ENCODE measurements around the gene DHPS.
"Not testable (repeated sequence)": the region's sequence is repeated elsewhere in the genome, so short reads cannot be mapped to it uniquely, and the experiment has no call there.

The DHPS gene

GRCh38 chr19:12705654-12706331 is 24.1 kb upstream of the DHPS start:
- no peak for DNase-seq (ENCODE audit: low spot score)

- no peak for DNase-seq (ENCODE audit: low spot score)
These were observed 23.5 kb upstream of the DHPS start for GRCh38 chr19:12705169-12705568.

GRCh38 chr19:12703046-12703445 is 21.4 kb upstream of the DHPS start:
- no peak for DNase-seq (ENCODE audit: low spot score)

GRCh38 chr19:12701596-12702282 is 20.1 kb upstream of the DHPS start:
- DNase-seq (ENCODE audit: low spot score): no peak

- no peak for DNase-seq (ENCODE audit: low spot score)
These were observed 16.5 kb upstream of the DHPS start for GRCh38 chr19:12698138-12698537.

- DNase-seq (ENCODE audit: low spot score): not testable (repeated sequence)
These were observed 15.7 kb upstream of the DHPS start for GRCh38 chr19:12697425-12697824.

- DNase-seq (ENCODE audit: low spot score): peak; percentile 96
These were observed 15.0 kb upstream of the DHPS start, which contains the start of gene FBXW9 for GRCh38 chr19:12696366-12697335. TSS of gene FBXW9 (minus strand) at chr19:12696631. CDS start at chr19:12696581, 50 bp downstream.

- DNase-seq (ENCODE audit: low spot score): no peak
These were observed 14.3 kb upstream of the DHPS start for GRCh38 chr19:12695997-12696365.

GRCh38 chr19:12695514-12695913 is 13.8 kb upstream of the DHPS start:
- no peak for DNase-seq (ENCODE audit: low spot score)

- DNase-seq (ENCODE audit: low spot score): no peak
These were observed 13.4 kb upstream of the DHPS start for GRCh38 chr19:12695096-12695495.

GRCh38 chr19:12694641-12695040 is 13.0 kb upstream of the DHPS start:
- DNase-seq (ENCODE audit: low spot score): no peak

GRCh38 chr19:12692960-12693359 is 11.3 kb upstream of the DHPS start:
- DNase-seq (ENCODE audit: low spot score): no peak

GRCh38 chr19:12689581-12690216 is 8.0 kb upstream of the DHPS start:
- no peak for DNase-seq (ENCODE audit: low spot score)

- no peak for DNase-seq (ENCODE audit: low spot score)
These were observed 7.3 kb upstream of the DHPS start for GRCh38 chr19:12689012-12689411.

- no peak for DNase-seq (ENCODE audit: low spot score)
These were observed 6.0 kb upstream of the DHPS start, which contains the start of gene GNG14 for GRCh38 chr19:12687496-12688196. TSS of gene GNG14 (plus strand) at chr19:12687998. CDS start at chr19:12688049, 51 bp downstream.

GRCh38 chr19:12685831-12686230 is 4.2 kb upstream of the DHPS start:
- DNase-seq (ENCODE audit: low spot score): no peak

GRCh38 chr19:12680034-12680433 is 1.6 kb downstream of the DHPS start:
- DNase-seq (ENCODE audit: low spot score): no peak

GRCh38 chr19:12678039-12678438 is 3.6 kb downstream of the DHPS start:
- DNase-seq (ENCODE audit: low spot score): not testable (repeated sequence)

GRCh38 chr19:12676928-12677327 is 4.8 kb downstream of the DHPS start:
- no peak for DNase-seq (ENCODE audit: low spot score)

GRCh38 chr19:12676384-12676792 is 5.3 kb downstream of the DHPS start:
- DNase-seq (ENCODE audit: low spot score): peak; percentile 35

GRCh38 chr19:12675940-12676339 is 5.7 kb downstream of the DHPS start:
- DNase-seq (ENCODE audit: low spot score): no peak

All from putamen (tissue), 1 donor.